ENCODE data around the gene ZNF566. TPM values are rescaled to one million over a fixed set of nuclear protein-coding genes. Genes with fewer than 3 reads are reported as not detected.

ZNF566 gene
- total RNA-seq, result 6.2 and 10.7 TPM in 2 replicates

GRCh38 chr19:36489118-36489919, at the start of gene ZNF566:
Gene ZNF566, minus strand, starts transcription at chr19:36489561. Its CDS starts 13,004 bp downstream, at chr19:36476557.

GRCh38 chr19:36528194-36528920, 39.0 kb upstream of the ZNF566 start, which contains the start of gene ZNF260:
Gene ZNF260, minus strand, starts transcription at chr19:36528271. Its CDS starts 13,033 bp downstream, at chr19:36515238.

GRCh38 chr19:36418287-36419001, 70.9 kb downstream of the ZNF566 start, which contains the start of gene ZFP82:
Gene ZFP82, minus strand, starts transcription at chr19:36418644. Its CDS starts 8,855 bp downstream, at chr19:36409789.

Other genes starting within 250 kb of the ZNF566 start
- 2.8 and 3.8 TPM in 2 replicates for gene ZFP14, start 110.4 kb downstream of the ZNF566 start, total RNA-seq
- 3.2 and 5.5 TPM in 2 replicates for gene ZFP82, start 70.9 kb downstream of the ZNF566 start, total RNA-seq
- gene ZNF260, start 38.7 kb upstream of the ZNF566 start, total RNA-seq, result 10.8 and 13.0 TPM in 2 replicates
- 4.2 and 7.5 TPM in 2 replicates for gene ZNF529, start 83.7 kb upstream of the ZNF566 start, total RNA-seq
- gene ZNF382, start 115.8 kb upstream of the ZNF566 start, total RNA-seq, result 3.1 and 8.7 TPM in 2 replicates
- 7.2 and 10.6 TPM in 2 replicates for gene ZNF461, start 177.3 kb upstream of the ZNF566 start, total RNA-seq
- 4.5 TPM in 2 replicates for gene ZNF567, start 198.1 kb upstream of the ZNF566 start, total RNA-seq